Mesothelial cell of epicardium (in vitro differentiated cells): ENCODE measurements around the gene SMPD3. TPM values are rescaled to one million over a fixed set of nuclear protein-coding genes. Genes with fewer than 3 reads are reported as not detected.

Experiments
- DNase-seq, 2 experiments: peaks; one replicate each; pipeline ENCODE4 v3.0.0; 2021; ENCODE audit warnings: low spot score in 2 of 2; ENCODE audit not compliant: unreplicated experiment in 2 of 2
- H3K27ac Mint-ChIP-seq: 2 replicates; pipeline ENCODE4 v1.8.0; 2021; ENCODE audit warnings: mixed read lengths
- H3K27me3 Mint-ChIP-seq: 2 replicates; pipeline ENCODE4 v1.8.0; 2021; ENCODE audit warnings: low read depth, mixed read lengths
- H3K36me3 Mint-ChIP-seq: 2 replicates; pipeline ENCODE4 v1.8.0; 2021; ENCODE audit warnings: mixed read lengths
- H3K4me1 Mint-ChIP-seq: 2 replicates; pipeline ENCODE4 v1.8.0; 2021; ENCODE audit warnings: mixed read lengths
- H3K4me3 Mint-ChIP-seq: 2 replicates; pipeline ENCODE4 v1.8.0; 2021; ENCODE audit warnings: mild to moderate bottlenecking, moderate library complexity, mixed read lengths
- H3K9me3 Mint-ChIP-seq: 2 replicates; pipeline ENCODE4 v1.8.0; 2021; ENCODE audit warnings: mixed read lengths
- total RNA-seq: library from RNA; stranded (reverse); gene quantifications from 3 replicates; pipeline ENCODE4 v1.2.1, GENCODE V29; 2021
- TF ChIP-seq, protein P1 (sequence below): fragments of 200-600 bp; sonication (generic); IDR thresholded peaks from one replicate; pipeline ENCODE4 v1.5.0; 2021; ENCODE audit warnings: antibody characterized with exemption; ENCODE audit not compliant: unreplicated experiment

Gene SMPD3
- total RNA-seq, 1 donor from 2014 or later, result 0.20 TPM

- no peak overlapping the region for H3K4me3 Mint-ChIP-seq
- TF ChIP-seq, protein P1, sequence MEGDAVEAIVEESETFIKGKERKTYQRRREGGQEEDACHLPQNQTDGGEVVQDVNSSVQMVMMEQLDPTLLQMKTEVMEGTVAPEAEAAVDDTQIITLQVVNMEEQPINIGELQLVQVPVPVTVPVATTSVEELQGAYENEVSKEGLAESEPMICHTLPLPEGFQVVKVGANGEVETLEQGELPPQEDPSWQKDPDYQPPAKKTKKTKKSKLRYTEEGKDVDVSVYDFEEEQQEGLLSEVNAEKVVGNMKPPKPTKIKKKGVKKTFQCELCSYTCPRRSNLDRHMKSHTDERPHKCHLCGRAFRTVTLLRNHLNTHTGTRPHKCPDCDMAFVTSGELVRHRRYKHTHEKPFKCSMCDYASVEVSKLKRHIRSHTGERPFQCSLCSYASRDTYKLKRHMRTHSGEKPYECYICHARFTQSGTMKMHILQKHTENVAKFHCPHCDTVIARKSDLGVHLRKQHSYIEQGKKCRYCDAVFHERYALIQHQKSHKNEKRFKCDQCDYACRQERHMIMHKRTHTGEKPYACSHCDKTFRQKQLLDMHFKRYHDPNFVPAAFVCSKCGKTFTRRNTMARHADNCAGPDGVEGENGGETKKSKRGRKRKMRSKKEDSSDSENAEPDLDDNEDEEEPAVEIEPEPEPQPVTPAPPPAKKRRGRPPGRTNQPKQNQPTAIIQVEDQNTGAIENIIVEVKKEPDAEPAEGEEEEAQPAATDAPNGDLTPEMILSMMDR, result no peak
- H3K9me3 Mint-ChIP-seq, result no peaks in the 10 kb centered on the region
- H3K36me3 Mint-ChIP-seq, result no peaks in the 10 kb centered on the region
- no peak overlapping the region for H3K27ac Mint-ChIP-seq
- DNase-seq, result no peak
- H3K4me1 Mint-ChIP-seq, result peaks cover 20% of the 10 kb centered on the region
- peaks cover 2% of the 10 kb centered on the region for H3K27me3 Mint-ChIP-seq
Measured at GRCh38 chr16:68369697-68370580, 78.4 kb downstream of the SMPD3 start.

DNA sequence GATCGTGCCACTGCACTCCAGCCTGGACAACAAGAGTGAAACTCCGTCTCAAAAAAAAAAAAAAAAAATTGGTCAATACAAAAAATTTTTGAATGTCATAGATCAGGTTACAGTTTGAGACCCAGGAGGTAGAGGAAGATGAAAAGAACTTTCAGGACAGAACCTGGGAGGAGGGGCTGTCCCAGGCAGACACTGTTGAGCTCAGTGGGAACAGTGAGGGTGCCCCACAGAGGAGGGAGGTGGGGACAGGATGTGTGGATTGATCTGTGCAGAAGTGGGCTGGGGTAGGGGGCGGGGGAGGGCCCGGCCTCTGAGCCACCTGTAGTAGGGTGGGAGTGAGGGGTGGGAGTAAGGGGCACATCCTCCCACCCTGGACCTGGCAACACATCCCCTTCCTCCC is 79.1 kb downstream of the SMPD3 start:
- DNase-seq, result no peak
- no peak overlapping the region for H3K27ac Mint-ChIP-seq
- TF ChIP-seq, protein P1, result no peak

GRCh38 chr16:68368301-68368888 is 79.9 kb downstream of the SMPD3 start:
- Mint-ChIP-seq H3K4me3 (no peak overlapping the region), H3K4me1 (peaks cover 24% of the 10 kb centered on the region), H3K27me3 (no peaks in the 10 kb centered on the region), H3K36me3 (no peaks in the 10 kb centered on the region), H3K27ac (no peak overlapping the region), H3K9me3 (no peaks in the 10 kb centered on the region)
- no peak for DNase-seq
- TF ChIP-seq, protein P1, result no peak

More for the DNA sequence above, 79.1 kb downstream of the SMPD3 start:
- peaks cover 21% of the 10 kb centered on the region for H3K4me1 Mint-ChIP-seq
- H3K27me3 Mint-ChIP-seq, result peaks cover 2% of the 10 kb centered on the region
- H3K9me3 Mint-ChIP-seq, result no peaks in the 10 kb centered on the region
- no peaks in the 10 kb centered on the region for H3K36me3 Mint-ChIP-seq
- H3K4me3 Mint-ChIP-seq, result no peak overlapping the region

DNA sequence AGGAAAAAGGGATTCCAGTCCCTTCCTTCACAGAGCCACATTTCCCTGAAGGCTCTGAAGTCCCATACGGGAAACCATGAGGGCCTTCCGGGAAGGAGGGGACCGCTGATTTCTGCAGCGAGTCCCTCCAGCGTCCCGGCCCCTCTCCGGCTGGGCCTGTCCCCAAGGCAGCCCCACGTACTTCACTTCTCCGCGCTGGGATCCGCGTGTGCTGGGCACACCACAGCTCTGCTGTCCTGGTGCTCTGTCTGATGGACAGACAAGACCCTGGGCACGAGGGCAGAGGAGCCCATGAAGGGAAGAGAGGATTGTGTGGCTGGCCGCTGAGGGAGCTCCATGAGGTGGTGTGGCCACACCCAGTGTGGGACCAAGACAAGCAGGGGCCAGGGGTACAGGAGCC is 80.4 kb downstream of the SMPD3 start:
- Mint-ChIP-seq H3K9me3 (no peaks in the 10 kb centered on the region), H3K4me1 (peaks cover 24% of the 10 kb centered on the region), H3K27ac (no peak overlapping the region), H3K27me3 (no peaks in the 10 kb centered on the region), H3K4me3 (no peak overlapping the region), H3K36me3 (no peaks in the 10 kb centered on the region)
- DNase-seq, result no peak
- TF ChIP-seq, protein P1, result no peak

- Mint-ChIP-seq H3K4me3 (no peak overlapping the region), H3K36me3 (no peaks in the 10 kb centered on the region), H3K27ac (no peak overlapping the region), H3K27me3 (no peaks in the 10 kb centered on the region), H3K4me1 (peaks cover 24% of the 10 kb centered on the region), H3K9me3 (no peaks in the 10 kb centered on the region)
- DNase-seq, result no peak
- TF ChIP-seq, protein P1, result no peak
Measured at GRCh38 chr16:68367440-68367839, 80.9 kb downstream of the SMPD3 start.
